ENCODE data around the gene PROKR1.

DNA sequence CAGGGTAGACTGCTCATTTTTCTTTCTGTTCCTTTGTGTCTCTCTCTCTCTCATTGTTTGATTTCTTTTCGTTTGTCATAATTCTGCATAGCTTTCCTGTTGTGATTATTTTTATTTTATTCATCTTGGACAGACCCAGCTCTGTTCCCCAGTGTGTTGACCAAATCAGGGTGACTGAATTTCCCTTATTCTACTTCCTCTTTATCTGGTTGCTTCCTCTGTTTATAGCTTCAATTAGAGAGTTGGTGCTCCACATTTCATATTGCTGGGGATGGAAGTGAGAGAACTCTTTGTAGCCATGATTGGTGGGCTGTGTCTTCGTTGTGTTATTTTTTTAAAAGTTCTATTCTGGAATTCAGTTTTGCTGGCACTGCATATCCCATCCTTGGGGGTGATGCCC lies 19.1 kb downstream of the PROKR1 start:
- TF ChIP-seq, protein P1, sequence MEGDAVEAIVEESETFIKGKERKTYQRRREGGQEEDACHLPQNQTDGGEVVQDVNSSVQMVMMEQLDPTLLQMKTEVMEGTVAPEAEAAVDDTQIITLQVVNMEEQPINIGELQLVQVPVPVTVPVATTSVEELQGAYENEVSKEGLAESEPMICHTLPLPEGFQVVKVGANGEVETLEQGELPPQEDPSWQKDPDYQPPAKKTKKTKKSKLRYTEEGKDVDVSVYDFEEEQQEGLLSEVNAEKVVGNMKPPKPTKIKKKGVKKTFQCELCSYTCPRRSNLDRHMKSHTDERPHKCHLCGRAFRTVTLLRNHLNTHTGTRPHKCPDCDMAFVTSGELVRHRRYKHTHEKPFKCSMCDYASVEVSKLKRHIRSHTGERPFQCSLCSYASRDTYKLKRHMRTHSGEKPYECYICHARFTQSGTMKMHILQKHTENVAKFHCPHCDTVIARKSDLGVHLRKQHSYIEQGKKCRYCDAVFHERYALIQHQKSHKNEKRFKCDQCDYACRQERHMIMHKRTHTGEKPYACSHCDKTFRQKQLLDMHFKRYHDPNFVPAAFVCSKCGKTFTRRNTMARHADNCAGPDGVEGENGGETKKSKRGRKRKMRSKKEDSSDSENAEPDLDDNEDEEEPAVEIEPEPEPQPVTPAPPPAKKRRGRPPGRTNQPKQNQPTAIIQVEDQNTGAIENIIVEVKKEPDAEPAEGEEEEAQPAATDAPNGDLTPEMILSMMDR (IDR thresholded peaks at IDR 0.05; ENCODE audit: borderline replicate concordance, extremely low read depth, low read length, poor library complexity, severe bottlenecking) = no peak
- no peak for TF ChIP-seq EZH2 (IDR thresholded peaks at IDR 0.05; ENCODE audit: borderline replicate concordance, low read depth, low read length, severe bottlenecking)
